WTC11 (cell line): ENCODE data around the gene TMEM187. TPM values are rescaled to one million over a fixed set of nuclear protein-coding genes. Genes with fewer than 3 reads are reported as not detected.

Experiments
- ATAC-seq: fragments of 200-7000 bp; cut with Tn5 transposase; 2 replicates; pipeline ENCODE4 v1.10.0; 2021; ENCODE audit warnings: mild to moderate bottlenecking, moderate library complexity
- CTCF ChIA-PET: fragments of 300-600 bp; sonication (Branson Sonifier 250); formaldehyde crosslinking; loops from one replicate; lab custom pipeline; 2021; ENCODE audit warnings: antibody characterized with exemption; lab: Charles Lee
- POLR2A ChIA-PET: fragments of 350-600 bp; sonication (Branson Sonifier 250); formaldehyde crosslinking; loops from one replicate; lab custom pipeline; 2021; ENCODE audit warnings: antibody characterized with exemption; lab: Charles Lee
- DNase-seq: peaks from one replicate; pipeline ENCODE4 v3.0.0; 2021; ENCODE audit warnings: low spot score
- H3K27ac Mint-ChIP-seq: 2 replicates; pipeline ENCODE4 v1.8.0; 2021; ENCODE audit warnings: mixed read lengths
- H3K27me3 Mint-ChIP-seq: 2 replicates; pipeline ENCODE4 v1.8.0; 2021; ENCODE audit warnings: low read depth, mild to moderate bottlenecking, moderate library complexity, mixed read lengths
- H3K36me3 Mint-ChIP-seq: 2 replicates; pipeline ENCODE4 v1.8.0; 2021; ENCODE audit warnings: mixed read lengths
- H3K4me1 Mint-ChIP-seq: 2 replicates; pipeline ENCODE4 v1.8.0; 2022; ENCODE audit warnings: mixed read lengths
- H3K4me3 Mint-ChIP-seq: 2 replicates; pipeline ENCODE4 v1.8.0; 2021; ENCODE audit warnings: mild to moderate bottlenecking, moderate library complexity, mixed read lengths
- H3K9me3 Mint-ChIP-seq: 2 replicates; pipeline ENCODE4 v1.8.0; 2021; ENCODE audit warnings: mixed read lengths
- E2F4 ChIP-seq: sonication (generic); formaldehyde crosslinking; IDR thresholded peaks from 2 replicates; pipeline ENCODE4 v1.8.1; 2022; ENCODE audit warnings: low read depth, mild to moderate bottlenecking, moderate library complexity, missing genetic modification reagents, borderline replicate concordance
- FOXK1 ChIP-seq: sonication (generic); formaldehyde crosslinking; IDR thresholded peaks from 2 replicates; pipeline ENCODE4 v1.8.0; 2022; ENCODE audit warnings: mild to moderate bottlenecking, moderate library complexity, missing genetic modification reagents
- GABPB1 ChIP-seq: sonication (generic); formaldehyde crosslinking; IDR thresholded peaks from 2 replicates; pipeline ENCODE4 v1.8.1; 2023; ENCODE audit warnings: mild to moderate bottlenecking, missing genetic modification reagents
- PRRX2 ChIP-seq: fragments of 250-450 bp; sonication (Bioruptor Pico); IDR thresholded peaks from 2 replicates; pipeline ENCODE4 v1.8.0; 2021; ENCODE audit warnings: mild to moderate bottlenecking
- SOX15 ChIP-seq: fragments of 250-450 bp; sonication (Bioruptor Pico); IDR thresholded peaks from 2 replicates; pipeline ENCODE4 v1.9.0; 2021; ENCODE audit warnings: mild to moderate bottlenecking
- TEAD4 ChIP-seq: sonication (generic); formaldehyde crosslinking; IDR thresholded peaks from 2 replicates; pipeline ENCODE4 v1.8.0; 2022; ENCODE audit warnings: mild to moderate bottlenecking, missing genetic modification reagents
- ZNF219 ChIP-seq: sonication (generic); formaldehyde crosslinking; IDR thresholded peaks from 2 replicates; pipeline ENCODE4 v1.8.0; 2023; ENCODE audit warnings: missing genetic modification reagents, mild to moderate bottlenecking, borderline replicate concordance
- ZNF263 ChIP-seq: sonication (generic); formaldehyde crosslinking; IDR thresholded peaks from 2 replicates; pipeline ENCODE4 v1.8.1; 2022; ENCODE audit warnings: low read depth, mild to moderate bottlenecking, moderate library complexity, missing genetic modification reagents
- ZNF281 ChIP-seq: sonication (generic); formaldehyde crosslinking; IDR thresholded peaks from 2 replicates; pipeline ENCODE4 v1.8.0; 2023; ENCODE audit warnings: mild to moderate bottlenecking, missing genetic modification reagents
- ZNF317 ChIP-seq: sonication (generic); formaldehyde crosslinking; IDR thresholded peaks from 2 replicates; pipeline ENCODE4 v1.8.1; 2023; ENCODE audit warnings: low read depth, mild to moderate bottlenecking, moderate library complexity, missing genetic modification reagents, borderline replicate concordance
- ZNF396 ChIP-seq: fragments of 250-450 bp; sonication (Bioruptor Pico); IDR thresholded peaks from 2 replicates; pipeline ENCODE4 v1.8.0; 2021; ENCODE audit warnings: mild to moderate bottlenecking, moderate library complexity, borderline replicate concordance
- total RNA-seq: library from RNA; stranded (reverse); gene quantifications from 3 replicates; pipeline ENCODE4 v1.2.3, GENCODE V29; 2021
- TF ChIP-seq, protein P1 (sequence below): sonication (generic); formaldehyde crosslinking; IDR thresholded peaks from 2 replicates; pipeline ENCODE4 v1.8.0; 2022; ENCODE audit warnings: mild to moderate bottlenecking, missing genetic modification reagents
- TF ChIP-seq, protein P2 (sequence below): sonication (generic); formaldehyde crosslinking; IDR thresholded peaks from 2 replicates; pipeline ENCODE4 v1.8.1; 2023; ENCODE audit warnings: mild to moderate bottlenecking, missing genetic modification reagents, moderate library complexity

Gene TMEM187
- total RNA-seq, 1 experiment from 2014 or later: 8.4 TPM

DNA sequence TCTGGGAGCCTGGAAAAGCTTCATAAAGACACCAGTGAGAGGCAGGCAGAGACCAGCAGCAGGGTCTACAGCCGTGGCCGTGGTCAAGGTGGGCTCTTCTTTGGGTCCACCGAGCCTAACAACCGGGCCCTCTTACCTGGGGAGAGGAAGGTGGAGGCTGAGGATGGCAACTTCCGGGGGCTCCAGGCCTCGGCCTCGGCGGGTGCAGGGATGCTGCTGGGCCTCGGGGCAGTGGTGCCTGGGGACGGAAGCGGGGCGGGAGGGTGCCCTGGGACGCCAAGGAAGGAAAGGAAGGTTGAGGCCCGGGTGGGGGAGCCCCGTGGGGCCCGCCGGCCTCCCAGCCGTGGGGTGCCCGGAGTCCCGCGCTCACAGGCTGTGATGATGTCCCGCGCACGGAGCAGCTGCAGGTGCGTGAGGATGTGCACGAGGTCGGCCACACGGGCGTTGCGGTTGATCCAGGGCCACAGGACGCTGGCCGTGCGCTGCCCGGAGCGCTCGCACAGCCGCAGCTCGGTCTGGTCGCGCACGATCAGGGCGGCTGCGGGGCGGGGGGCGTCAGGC, 46.6 kb downstream of the TMEM187 start:
- peaks cover 31% of the 10 kb centered on the region for H3K4me1 Mint-ChIP-seq
- ATAC-seq (no peak), DNase-seq (no peak)
- ChIA-PET POLR2A (no interaction called here), CTCF (no interaction called here)
- 0 out of 2 replicates have a peak overlapping the region, but pooled peaks have one; percentile 36 for H3K27ac Mint-ChIP-seq
- no peaks in the 10 kb centered on the region for H3K27me3 Mint-ChIP-seq
- no peaks in the 10 kb centered on the region for H3K9me3 Mint-ChIP-seq
- H3K4me3 Mint-ChIP-seq: peak overlapping the region; percentile 58
- H3K36me3 Mint-ChIP-seq: peaks cover 5% of the 10 kb centered on the region
- no peak for TF ChIP-seq ZNF317 (CRISPR knock-in tag)
- no peak for TF ChIP-seq PRRX2 (CRISPR knock-in tag)
- TF ChIP-seq FOXK1 (CRISPR knock-in tag): no peak
- no peak for TF ChIP-seq GABPB1 (CRISPR knock-in tag)
- no peak for TF ChIP-seq ZNF219 (CRISPR knock-in tag)
- no peak for TF ChIP-seq SOX15 (CRISPR knock-in tag)
- TF ChIP-seq, protein P1, sequence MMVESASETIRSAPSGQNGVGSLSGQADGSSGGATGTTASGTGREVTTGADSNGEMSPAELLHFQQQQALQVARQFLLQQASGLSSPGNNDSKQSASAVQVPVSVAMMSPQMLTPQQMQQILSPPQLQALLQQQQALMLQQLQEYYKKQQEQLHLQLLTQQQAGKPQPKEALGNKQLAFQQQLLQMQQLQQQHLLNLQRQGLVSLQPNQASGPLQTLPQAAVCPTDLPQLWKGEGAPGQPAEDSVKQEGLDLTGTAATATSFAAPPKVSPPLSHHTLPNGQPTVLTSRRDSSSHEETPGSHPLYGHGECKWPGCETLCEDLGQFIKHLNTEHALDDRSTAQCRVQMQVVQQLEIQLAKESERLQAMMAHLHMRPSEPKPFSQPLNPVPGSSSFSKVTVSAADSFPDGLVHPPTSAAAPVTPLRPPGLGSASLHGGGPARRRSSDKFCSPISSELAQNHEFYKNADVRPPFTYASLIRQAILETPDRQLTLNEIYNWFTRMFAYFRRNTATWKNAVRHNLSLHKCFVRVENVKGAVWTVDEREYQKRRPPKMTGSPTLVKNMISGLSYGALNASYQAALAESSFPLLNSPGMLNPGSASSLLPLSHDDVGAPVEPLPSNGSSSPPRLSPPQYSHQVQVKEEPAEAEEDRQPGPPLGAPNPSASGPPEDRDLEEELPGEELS: no peak
- no peak for TF ChIP-seq E2F4
- no peak for TF ChIP-seq ZNF396
- TF ChIP-seq ZNF263: no peak
- TF ChIP-seq TEAD4 (CRISPR knock-in tag): no peak
- no peak for TF ChIP-seq ZNF281 (CRISPR knock-in tag)
- TF ChIP-seq, all 79 proteins: peak for 0

- Mint-ChIP-seq H3K27me3 (no peaks in the 10 kb centered on the region), H3K36me3 (peaks cover 5% of the 10 kb centered on the region), H3K4me1 (peaks cover 31% of the 10 kb centered on the region), H3K9me3 (no peaks in the 10 kb centered on the region), H3K4me3 (peak within 1 kb of the TSS; percentile 67), H3K27ac (peak within 1 kb of the TSS; percentile 57; the same call in 1 of the 2 replicates)
- peak; percentile 34 for DNase-seq
- no peak for TF ChIP-seq SOX15 (CRISPR knock-in tag)
- TF ChIP-seq, protein P2, sequence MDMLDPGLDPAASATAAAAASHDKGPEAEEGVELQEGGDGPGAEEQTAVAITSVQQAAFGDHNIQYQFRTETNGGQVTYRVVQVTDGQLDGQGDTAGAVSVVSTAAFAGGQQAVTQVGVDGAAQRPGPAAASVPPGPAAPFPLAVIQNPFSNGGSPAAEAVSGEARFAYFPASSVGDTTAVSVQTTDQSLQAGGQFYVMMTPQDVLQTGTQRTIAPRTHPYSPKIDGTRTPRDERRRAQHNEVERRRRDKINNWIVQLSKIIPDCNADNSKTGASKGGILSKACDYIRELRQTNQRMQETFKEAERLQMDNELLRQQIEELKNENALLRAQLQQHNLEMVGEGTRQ (CRISPR knock-in tag): peak; percentile 10; the same call in 1 of the 2 replicates
- CTCF ChIA-PET: no interaction called here
- ATAC-seq: peak; percentile 52
- POLR2A ChIA-PET: no interaction called here
Observed at GRCh38 chrX:154019633-154020528, 47.3 kb downstream of the TMEM187 start, which contains the start of gene IRAK1. IRAK1 (minus strand) TSS chrX:154019902; CDS start chrX:154019812, 90 bp downstream.
